Esophagus muscularis mucosa (tissue), 4 donors: ENCODE measurements around the gene CHORDC1. TPM values are rescaled to one million over a fixed set of nuclear protein-coding genes. Genes with fewer than 3 reads are reported as not detected.

Experiments used
- DNase-seq: peaks from one replicate; pipeline ENCODE4 v3.0.0-alpha.2; 2017; ENCODE audit errors: extremely low spot score
- H3K27ac ChIP-seq, 4 donors: fragments of 200-600 bp; sonication (generic); replicated peaks in 1 of 4; 1 replicate in 3 of 4; 2 replicates in 1 of 4; pipeline ENCODE4 v1.5.1; 2016 to 2019; ENCODE audit warnings: mild to moderate bottlenecking in 1 of 4
- H3K27me3 ChIP-seq, 4 donors: fragments of 200-600 bp; sonication (generic); one replicate each; pipeline versions ENCODE4 v1.5.1 to v1.6.0; 2016 to 2019
- H3K36me3 ChIP-seq, 4 donors: fragments of 200-600 bp; sonication (generic); one replicate each; pipeline ENCODE4 v1.5.1; 2016 to 2019
- H3K4me1 ChIP-seq, 4 donors: fragments of 200-600 bp; sonication (generic); one replicate each; pipeline ENCODE4 v1.5.1; 2016 to 2019
- H3K4me3 ChIP-seq, 4 donors: fragments of 200-600 bp; sonication (generic); 1 replicate in 2 of 4; 2 replicates in 2 of 4; pipeline ENCODE4 v1.5.1; 2016 to 2019; ENCODE audit warnings: mild to moderate bottlenecking in 4 of 4, moderate library complexity in 1 of 4
- H3K9me3 ChIP-seq, 4 donors: fragments of 200-600 bp; sonication (generic); 1 replicate in 3 of 4; 2 replicates in 1 of 4; pipeline ENCODE4 v1.5.1; 2016 to 2019
- EP300 ChIP-seq: sonication (generic); formaldehyde crosslinking; IDR thresholded peaks from one replicate; pipeline ENCODE4 v1.6.1; 2017; ENCODE audit warnings: antibody characterized with exemption
- POLR2A ChIP-seq: fragments of 450-650 bp; IDR thresholded peaks from one replicate; pipeline ENCODE4 v1.6.1; 2017; ENCODE audit warnings: antibody characterized with exemption, moderate library complexity, mild to moderate bottlenecking, low read depth
- POLR2AphosphoS5 ChIP-seq, 2 donors: sonication (generic); formaldehyde crosslinking; IDR thresholded peaks; one replicate each; pipeline ENCODE4 v1.6.1; 2017; ENCODE audit warnings: antibody characterized with exemption in 2 of 2
- WGBS: methylation state at CpG from one replicate; pipeline ENCODE4 v1.1.5; 2018; 5-methylcytosine and 5-hydroxymethylcytosine counted together
- intact Hi-C: fragments of 100-400 bp; cut with DNase I; formaldehyde crosslinking; loops from one replicate; pipeline ENCODE4 v1.15.1; 2023
- total RNA-seq, 4 donors: library from RNA; depleted of rRNA; stranded (reverse); fragments of >200 nt; gene quantifications; one replicate each; pipeline versions ENCODE4 v1.1.0 to v1.2.1, GENCODE V29; 2016
- TF ChIP-seq, protein P1 (sequence below), 3 experiments: fragments of 200-600 bp in 2 of 3; fragments of 450-650 bp in 1 of 3; sonication (generic) in 2 of 3; IDR thresholded peaks; one replicate each; pipeline ENCODE4 v1.5.1; 2017 to 2019; ENCODE audit warnings: antibody characterized with exemption in 3 of 3, mild to moderate bottlenecking in 2 of 3, moderate library complexity in 1 of 3

Gene CHORDC1
- total RNA-seq, 4 donors from 2014 or later = 37.6 to 71.8 (median 45.4) TPM

DNA sequence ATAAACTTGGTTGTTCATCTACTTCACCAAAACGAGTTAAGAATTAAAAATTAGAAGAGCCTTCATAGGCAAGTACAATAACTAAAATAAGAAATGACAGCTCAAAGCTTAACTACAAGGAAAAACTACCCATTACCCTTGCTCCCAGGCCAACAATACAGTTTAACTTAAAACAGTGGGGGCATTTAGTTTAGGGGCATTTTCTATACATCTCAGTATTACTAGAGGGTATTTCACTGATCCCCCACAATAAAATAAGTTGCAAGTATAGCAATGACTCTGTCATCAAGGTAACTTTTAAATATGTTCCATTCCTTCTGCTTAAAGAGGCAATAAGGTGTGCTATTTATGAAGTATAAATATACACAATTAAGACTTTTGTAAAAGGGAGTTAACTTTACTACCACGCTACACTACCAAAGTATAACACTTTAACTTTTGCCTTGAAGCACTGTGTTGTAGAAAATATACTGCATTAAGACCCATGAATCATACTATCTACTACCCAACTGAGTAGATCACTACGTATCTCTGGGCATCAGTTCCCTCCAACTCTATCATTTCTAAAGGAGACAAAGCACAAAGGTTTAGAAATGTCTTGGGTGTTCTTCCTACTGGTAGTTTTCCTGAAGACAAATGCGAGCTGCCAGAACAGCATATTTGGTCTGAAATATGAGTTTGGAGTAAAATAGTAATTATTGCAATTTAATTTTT lies 29.8 kb downstream of the CHORDC1 start:
- H3K36me3 ChIP-seq = peaks cover 0 to 19% (median 5%) of the 10 kb centered on the region in 4 donors
- H3K4me3 ChIP-seq = no peak overlapping the region
- intact Hi-C loops = no loop called here
- H3K4me1 ChIP-seq = no peaks in the 10 kb centered on the region
- no peaks in the 10 kb centered on the region for H3K27me3 ChIP-seq
- TF ChIP-seq, protein P1, sequence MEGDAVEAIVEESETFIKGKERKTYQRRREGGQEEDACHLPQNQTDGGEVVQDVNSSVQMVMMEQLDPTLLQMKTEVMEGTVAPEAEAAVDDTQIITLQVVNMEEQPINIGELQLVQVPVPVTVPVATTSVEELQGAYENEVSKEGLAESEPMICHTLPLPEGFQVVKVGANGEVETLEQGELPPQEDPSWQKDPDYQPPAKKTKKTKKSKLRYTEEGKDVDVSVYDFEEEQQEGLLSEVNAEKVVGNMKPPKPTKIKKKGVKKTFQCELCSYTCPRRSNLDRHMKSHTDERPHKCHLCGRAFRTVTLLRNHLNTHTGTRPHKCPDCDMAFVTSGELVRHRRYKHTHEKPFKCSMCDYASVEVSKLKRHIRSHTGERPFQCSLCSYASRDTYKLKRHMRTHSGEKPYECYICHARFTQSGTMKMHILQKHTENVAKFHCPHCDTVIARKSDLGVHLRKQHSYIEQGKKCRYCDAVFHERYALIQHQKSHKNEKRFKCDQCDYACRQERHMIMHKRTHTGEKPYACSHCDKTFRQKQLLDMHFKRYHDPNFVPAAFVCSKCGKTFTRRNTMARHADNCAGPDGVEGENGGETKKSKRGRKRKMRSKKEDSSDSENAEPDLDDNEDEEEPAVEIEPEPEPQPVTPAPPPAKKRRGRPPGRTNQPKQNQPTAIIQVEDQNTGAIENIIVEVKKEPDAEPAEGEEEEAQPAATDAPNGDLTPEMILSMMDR (IDR thresholded peaks at IDR 0.05) = no peak
- no peak for TF ChIP-seq POLR2A
- no peak for TF ChIP-seq POLR2AphosphoS5 (IDR thresholded peaks at IDR 0.05)
- no peak for TF ChIP-seq EP300
- 87% methylated on average over 4 of the region's 4 CpGs for WGBS
- H3K27ac ChIP-seq = no peak overlapping the region
- DNase-seq = no peak
- H3K9me3 ChIP-seq = no peaks in the 10 kb centered on the region

DNA sequence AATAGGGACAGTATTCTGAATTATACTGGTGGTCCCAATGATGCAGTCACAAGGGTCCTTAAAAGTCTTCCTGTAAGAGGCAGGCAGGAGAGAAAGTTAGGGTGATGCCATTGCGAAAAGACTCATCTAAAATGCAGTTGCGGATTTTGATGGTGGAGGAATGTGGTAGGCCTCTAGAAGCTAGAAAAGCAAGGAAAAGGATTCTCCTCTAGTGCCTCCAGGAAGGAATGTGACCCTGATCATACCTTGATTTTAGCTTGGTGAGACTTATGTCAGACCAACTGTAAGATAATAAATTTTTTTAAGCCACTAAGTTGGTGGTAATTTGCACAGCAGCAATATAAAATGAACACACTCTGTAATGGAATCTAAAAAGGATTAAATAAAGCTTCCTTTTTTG lies 33.8 kb downstream of the CHORDC1 start:
- no peaks in the 10 kb centered on the region for H3K4me1 ChIP-seq
- intact Hi-C loops = no loop called here
- no peak for TF ChIP-seq EP300
- no peak for TF ChIP-seq POLR2AphosphoS5 (IDR thresholded peaks at IDR 0.05)
- TF ChIP-seq POLR2A = no peak
- TF ChIP-seq, protein P1 (IDR thresholded peaks at IDR 0.05) = no peak
- WGBS = 94% methylated on average over 2 of the region's 2 CpGs
- no peak for DNase-seq
- H3K9me3 ChIP-seq = no peaks in the 10 kb centered on the region
- no peak overlapping the region for H3K4me3 ChIP-seq
- no peaks in the 10 kb centered on the region for H3K27me3 ChIP-seq
- no peak overlapping the region for H3K27ac ChIP-seq
- peaks cover 0 to 5% (median 0%) of the 10 kb centered on the region in 4 donors for H3K36me3 ChIP-seq

- no peaks in the 10 kb centered on the region for H3K4me1 ChIP-seq
- peaks cover 0 to 5% (median 0%) of the 10 kb centered on the region in 4 donors for H3K36me3 ChIP-seq
- 85% methylated on average over 3 of the region's 3 CpGs for WGBS
- TF ChIP-seq EP300 (no peak), POLR2AphosphoS5 (IDR thresholded peaks at IDR 0.05) (no peak), POLR2A (no peak)
- TF ChIP-seq, protein P1 (IDR thresholded peaks at IDR 0.05) = no peak
- no peak overlapping the region for H3K4me3 ChIP-seq
- intact Hi-C loops = no loop called here
- DNase-seq = no peak
- H3K9me3 ChIP-seq = no peaks in the 10 kb centered on the region
- H3K27ac ChIP-seq = no peak overlapping the region
- H3K27me3 ChIP-seq = no peaks in the 10 kb centered on the region
Observed at GRCh38 chr11:90187839-90188238, 35.0 kb downstream of the CHORDC1 start.

DNA sequence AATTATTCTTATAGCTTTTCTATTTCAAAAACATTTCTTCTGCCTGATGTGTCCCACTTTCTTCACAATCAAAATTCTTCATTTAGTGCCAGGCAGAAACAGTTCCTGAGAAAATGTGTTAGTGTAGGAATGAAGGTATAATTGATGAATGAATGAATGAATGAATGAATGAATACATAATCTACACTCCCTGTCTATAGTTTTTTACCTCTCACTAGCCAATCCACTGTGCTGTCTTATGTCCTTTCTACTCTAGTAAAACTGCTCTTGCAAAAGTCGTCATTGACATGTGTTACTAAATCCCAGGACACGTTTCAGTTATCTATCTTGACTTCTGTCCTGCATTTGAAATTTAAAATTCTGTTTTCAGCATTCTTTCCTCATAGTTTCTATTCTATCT lies 42.9 kb downstream of the CHORDC1 start:
- 90% methylated on average over 2 of the region's 2 CpGs for WGBS
- TF ChIP-seq, protein P1 (IDR thresholded peaks at IDR 0.05) = no peak
- TF ChIP-seq EP300 (no peak), POLR2AphosphoS5 (IDR thresholded peaks at IDR 0.05) (no peak), POLR2A (no peak)
- Histone ChIP-seq H3K27me3 (no peaks in the 10 kb centered on the region), H3K9me3 (no peaks in the 10 kb centered on the region), H3K4me1 (no peaks in the 10 kb centered on the region), H3K27ac (no peak overlapping the region), H3K36me3 (no peaks in the 10 kb centered on the region), H3K4me3 (no peak overlapping the region)
- no peak for DNase-seq
- intact Hi-C loops = no loop called here

GRCh38 chr11:90178751-90179150 lies 44.1 kb downstream of the CHORDC1 start:
- Histone ChIP-seq H3K4me1 (no peaks in the 10 kb centered on the region), H3K4me3 (no peak overlapping the region), H3K9me3 (no peaks in the 10 kb centered on the region), H3K27ac (no peak overlapping the region), H3K27me3 (no peaks in the 10 kb centered on the region), H3K36me3 (peaks cover 0 to 4% (median 0%) of the 10 kb centered on the region in 4 donors)
- DNase-seq = no peak
- intact Hi-C loops = no loop called here
- TF ChIP-seq POLR2AphosphoS5 (IDR thresholded peaks at IDR 0.05) = no peak
- no peak for TF ChIP-seq EP300
- TF ChIP-seq POLR2A = no peak
- TF ChIP-seq, protein P1 (IDR thresholded peaks at IDR 0.05) = no peak
- WGBS = 90% methylated on average over 2 of the region's 2 CpGs
